Breast epithelium (tissue), 3 donors: ENCODE measurements around the gene RASL10B.

Experiments
- CTCF ChIP-seq, 3 donors: fragments of 450-650 bp; IDR thresholded peaks; one replicate each; pipeline ENCODE4 v1.5.1; 2016 to 2017; ENCODE audit warnings: antibody characterized with exemption in 3 of 3, mild to moderate bottlenecking in 3 of 3, moderate library complexity in 3 of 3
- POLR2AphosphoS5 ChIP-seq, 3 donors: sonication (generic); formaldehyde crosslinking; IDR thresholded peaks; one replicate each; pipeline ENCODE4 v1.6.1; 2017; ENCODE audit warnings: antibody characterized with exemption in 3 of 3

GRCh38 chr17:35773129-35773528 lies 41.7 kb downstream of the RASL10B start:
- TF ChIP-seq CTCF (IDR thresholded peaks at IDR 0.05) (no peak), POLR2AphosphoS5 (IDR thresholded peaks at IDR 0.05) (no peak)
